Nephron progenitor cell (in vitro differentiated cells): ENCODE data around the gene KCNMA1.
"Not testable (repeated sequence)": the region's sequence is repeated elsewhere in the genome, so short reads cannot be mapped to it uniquely, and the experiment has no call there.

Source experiments
- DNase-seq: peaks from one replicate; pipeline ENCODE4 v3.0.0; 2021
- H3K27ac Mint-ChIP-seq: 2 replicates; pipeline ENCODE4 v1.8.0; 2021; ENCODE audit warnings: mild to moderate bottlenecking, moderate library complexity, mixed read lengths
- H3K27me3 Mint-ChIP-seq: 2 replicates; pipeline ENCODE4 v1.8.0; 2021; ENCODE audit warnings: mild to moderate bottlenecking, low read depth, mixed read lengths; ENCODE audit not compliant: poor library complexity
- H3K36me3 Mint-ChIP-seq: 2 replicates; pipeline ENCODE4 v1.8.0; 2021; ENCODE audit warnings: low read depth, mixed read lengths
- H3K4me1 Mint-ChIP-seq: 2 replicates; pipeline ENCODE4 v1.8.0; 2021; ENCODE audit warnings: mixed read lengths
- H3K4me3 Mint-ChIP-seq: 2 replicates; pipeline ENCODE4 v1.8.0; 2021; ENCODE audit warnings: mild to moderate bottlenecking, moderate library complexity, mixed read lengths
- H3K9me3 Mint-ChIP-seq: 2 replicates; pipeline ENCODE4 v1.8.0; 2021; ENCODE audit warnings: mild to moderate bottlenecking, moderate library complexity, mixed read lengths
- CTCF ChIP-seq: fragments of 200-600 bp; sonication (generic); IDR thresholded peaks from 2 replicates; pipeline ENCODE4 v1.5.0; 2021; ENCODE audit warnings: antibody characterized with exemption

Gene KCNMA1

DNA sequence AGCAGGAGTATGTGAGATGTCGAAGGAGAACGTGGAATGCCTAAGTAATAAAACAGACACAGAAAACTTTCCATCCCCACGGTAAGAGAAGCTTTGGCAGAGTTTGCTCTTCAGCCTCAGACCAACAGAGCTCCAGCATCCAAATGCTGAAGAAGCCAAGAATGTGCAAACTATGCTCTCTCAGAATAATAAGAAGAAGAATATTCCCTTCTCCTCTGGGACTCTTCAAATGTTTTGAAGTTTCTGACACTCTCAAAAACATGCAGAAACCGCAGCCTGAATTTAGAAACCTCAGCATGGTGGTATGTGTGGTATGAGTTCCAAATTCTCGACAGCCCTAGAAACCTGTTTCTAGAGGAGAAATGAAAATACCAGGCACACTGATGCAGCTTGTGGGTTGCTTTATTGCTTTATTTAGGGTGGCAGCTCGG lies 113.3 kb downstream of the KCNMA1 start:
- Mint-ChIP-seq H3K4me1 (peaks cover 41% of the 10 kb centered on the region), H3K27ac (no peak overlapping the region), H3K27me3 (peaks cover 2% of the 10 kb centered on the region), H3K9me3 (peaks cover 5% of the 10 kb centered on the region), H3K4me3 (no peak overlapping the region), H3K36me3 (no peaks in the 10 kb centered on the region)
- DNase-seq = no peak
- TF ChIP-seq CTCF = no peak

- Mint-ChIP-seq H3K27ac (no peak overlapping the region), H3K36me3 (no peaks in the 10 kb centered on the region), H3K9me3 (peaks cover 5% of the 10 kb centered on the region), H3K4me3 (no peak overlapping the region), H3K4me1 (peaks cover 35% of the 10 kb centered on the region), H3K27me3 (no peaks in the 10 kb centered on the region)
- TF ChIP-seq CTCF = no peak
- DNase-seq = no peak
These were observed 115.3 kb downstream of the KCNMA1 start for GRCh38 chr10:77522268-77522809.

DNA sequence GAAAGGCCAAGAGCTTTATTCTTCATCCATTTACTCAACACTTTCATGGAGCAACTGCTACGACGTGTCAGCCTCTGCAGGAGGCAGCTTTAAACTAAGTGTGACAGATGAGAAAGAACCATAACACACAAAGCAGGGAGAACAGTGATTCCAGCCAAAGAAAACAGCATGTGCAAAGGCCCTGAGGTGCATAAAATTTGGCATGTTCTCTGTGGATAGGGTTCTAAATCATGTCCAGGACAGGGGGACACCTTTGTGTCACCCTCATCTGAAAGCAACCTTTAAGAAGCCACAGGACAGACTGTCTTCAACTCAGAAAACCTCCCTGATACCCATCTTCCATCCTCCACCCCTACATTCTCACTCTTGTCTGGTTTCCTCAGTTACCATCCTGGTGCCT lies 116.6 kb downstream of the KCNMA1 start:
- no peak for TF ChIP-seq CTCF
- Mint-ChIP-seq H3K9me3 (peaks cover 5% of the 10 kb centered on the region), H3K36me3 (no peaks in the 10 kb centered on the region), H3K4me3 (no peak overlapping the region), H3K27ac (no peak overlapping the region), H3K27me3 (peaks cover 4% of the 10 kb centered on the region), H3K4me1 (peaks cover 27% of the 10 kb centered on the region)
- DNase-seq = no peak

DNA sequence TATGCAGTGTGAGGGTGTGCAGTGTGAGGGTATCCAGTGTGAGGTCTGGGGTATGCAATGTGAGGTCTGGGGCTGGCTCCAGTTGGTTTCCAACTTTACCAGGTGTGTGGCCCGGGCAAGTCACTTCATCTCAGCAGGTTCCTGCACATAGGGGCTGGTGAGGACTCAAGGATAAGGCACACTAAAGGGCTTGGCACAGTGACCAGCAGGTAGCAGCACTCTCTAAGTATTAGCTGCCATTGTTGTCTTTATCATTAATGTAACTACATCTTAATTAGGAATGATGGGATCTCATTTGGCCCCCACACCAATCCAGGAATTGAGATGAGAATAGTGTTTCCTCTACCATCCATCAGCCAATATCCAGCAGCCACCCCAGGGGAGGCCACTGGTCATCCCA lies 117.3 kb downstream of the KCNMA1 start:
- H3K27ac Mint-ChIP-seq = no peak overlapping the region
- no peak for TF ChIP-seq CTCF
- H3K9me3 Mint-ChIP-seq = peaks cover 5% of the 10 kb centered on the region
- peaks cover 34% of the 10 kb centered on the region for H3K4me1 Mint-ChIP-seq
- H3K27me3 Mint-ChIP-seq = peaks cover 4% of the 10 kb centered on the region
- H3K4me3 Mint-ChIP-seq = no peak overlapping the region
- DNase-seq = no peak
- no peaks in the 10 kb centered on the region for H3K36me3 Mint-ChIP-seq

GRCh38 chr10:77519791-77520190 lies 117.8 kb downstream of the KCNMA1 start:
- H3K36me3 Mint-ChIP-seq, DNase-seq, H3K4me3 Mint-ChIP-seq, H3K9me3 Mint-ChIP-seq, H3K27me3 Mint-ChIP-seq, H3K27ac Mint-ChIP-seq: not testable (repeated sequence)
- peaks cover 35% of the 10 kb centered on the region for H3K4me1 Mint-ChIP-seq

DNA sequence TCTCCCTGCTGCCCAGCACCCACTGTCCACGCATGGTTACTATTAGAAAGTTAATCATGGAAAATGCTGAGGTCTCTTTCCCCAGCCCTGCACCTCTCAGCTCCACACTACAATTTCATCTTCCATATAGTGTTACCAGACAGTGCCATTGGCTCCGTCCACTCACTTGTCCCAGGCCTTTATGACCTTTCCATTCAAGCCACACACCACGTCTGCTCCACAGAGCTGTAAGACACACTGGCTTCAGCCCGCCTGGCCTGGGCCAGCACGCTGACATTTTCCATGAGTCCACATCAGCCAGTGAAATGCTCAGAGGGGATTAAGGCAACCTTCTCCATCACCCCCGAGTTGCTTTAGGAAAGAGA lies 118.7 kb downstream of the KCNMA1 start:
- DNase-seq = no peak
- H3K4me3 Mint-ChIP-seq = no peak overlapping the region
- TF ChIP-seq CTCF = no peak
- H3K9me3 Mint-ChIP-seq = peaks cover 5% of the 10 kb centered on the region
- H3K27ac Mint-ChIP-seq = no peak overlapping the region
- H3K4me1 Mint-ChIP-seq = peaks cover 35% of the 10 kb centered on the region
- H3K36me3 Mint-ChIP-seq = no peaks in the 10 kb centered on the region
- H3K27me3 Mint-ChIP-seq = peaks cover 7% of the 10 kb centered on the region
